ENCODE results near the gene SNX33. TPM values are rescaled to one million over a fixed set of nuclear protein-coding genes. Genes with fewer than 3 reads are reported as not detected.

The SNX33 gene, protein sequence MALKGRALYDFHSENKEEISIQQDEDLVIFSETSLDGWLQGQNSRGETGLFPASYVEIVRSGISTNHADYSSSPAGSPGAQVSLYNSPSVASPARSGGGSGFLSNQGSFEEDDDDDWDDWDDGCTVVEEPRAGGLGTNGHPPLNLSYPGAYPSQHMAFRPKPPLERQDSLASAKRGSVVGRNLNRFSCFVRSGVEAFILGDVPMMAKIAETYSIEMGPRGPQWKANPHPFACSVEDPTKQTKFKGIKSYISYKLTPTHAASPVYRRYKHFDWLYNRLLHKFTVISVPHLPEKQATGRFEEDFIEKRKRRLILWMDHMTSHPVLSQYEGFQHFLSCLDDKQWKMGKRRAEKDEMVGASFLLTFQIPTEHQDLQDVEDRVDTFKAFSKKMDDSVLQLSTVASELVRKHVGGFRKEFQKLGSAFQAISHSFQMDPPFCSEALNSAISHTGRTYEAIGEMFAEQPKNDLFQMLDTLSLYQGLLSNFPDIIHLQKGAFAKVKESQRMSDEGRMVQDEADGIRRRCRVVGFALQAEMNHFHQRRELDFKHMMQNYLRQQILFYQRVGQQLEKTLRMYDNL
- total RNA-seq (1 to 10 TPM in 4 of 5 experiments, under 1 TPM in 1; 0.94 to 3.4 (median 1.4) TPM), polyA plus RNA-seq (under 1 TPM; 0.13 to 0.22 TPM), total RNA-seq (3.9 reads per million, percentile 20 among the genes with 10 or more reads in this experiment)

DNA sequence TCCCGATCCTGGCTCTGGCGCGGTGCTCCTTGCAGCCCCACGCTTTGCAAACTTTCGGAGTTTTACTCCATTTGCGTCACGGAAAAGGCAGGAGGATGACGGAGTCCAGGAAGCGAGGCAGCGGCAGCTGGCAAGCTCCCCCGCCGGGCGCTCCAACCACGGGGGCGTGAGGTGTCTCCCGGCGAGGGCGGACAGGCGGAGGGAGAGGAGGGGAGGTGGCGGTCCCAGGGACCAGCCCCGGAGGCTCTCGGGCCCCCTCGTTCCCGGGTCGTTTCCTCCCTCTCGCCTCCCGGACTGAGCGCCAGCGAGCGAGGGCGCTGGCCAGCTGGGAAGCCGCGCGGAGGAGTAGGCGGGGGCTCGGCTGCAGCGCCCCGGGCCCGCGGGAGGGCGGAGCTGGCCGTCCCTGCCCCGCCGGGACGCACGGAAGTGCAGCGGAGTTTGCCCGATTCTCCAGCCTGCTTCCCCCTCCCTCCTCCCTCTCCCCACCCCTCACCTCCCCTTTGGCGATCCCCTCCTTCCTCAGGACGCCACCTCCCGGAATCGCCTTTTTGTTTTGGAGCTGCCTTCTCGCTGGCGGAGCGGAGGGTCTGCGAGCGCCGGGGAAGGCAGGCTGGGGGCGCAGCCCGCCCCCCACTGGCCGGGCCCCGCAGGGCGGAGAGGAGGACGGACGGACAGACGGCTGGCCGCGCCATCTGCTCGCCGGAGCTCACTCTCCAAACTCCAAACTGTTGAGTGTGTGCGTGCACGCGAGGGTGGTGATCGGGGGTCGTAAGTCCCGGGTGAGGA is at the start of gene SNX33:
Gene SNX33, plus strand, starts transcription at position 543 of the 786 bp plus-strand sequence. CDS start 1,191 bp downstream, outside the sequence.
- Histone ChIP-seq H3K4me3 (ENCODE audit: low read length) (peak within 1 kb of the TSS; percentile 82), H3K36me3 (ENCODE audit: control insufficient read depth in 2 of 3, insufficient read depth in 3 of 3, low read length in 3 of 3) (no peaks in the 10 kb centered on the region), H3K9me3 (ENCODE audit: control insufficient read depth in 2 of 3, low read length in 3 of 3) (no peaks in the 10 kb centered on the region), H3K27me3 (ENCODE audit: control insufficient read depth in 2 of 2, insufficient read depth in 2 of 2, low read length in 2 of 2) (no peaks in the 10 kb centered on the region), H3K4me1 (ENCODE audit: control insufficient read depth in 2 of 2, insufficient read depth in 2 of 2, low read length in 2 of 2) (peaks cover 6 to 18% of the 10 kb centered on the region in 2 donors), H3K27ac (ENCODE audit: low read depth, low read length) (peak within 1 kb of the TSS; percentile 68)
- ChIA-PET CTCF (interaction anchor here (0.5 to 1.6 kb wide), 6 partner anchors 37 to 1243 kb away, joined by 3 to 9 read pairs (median 3); partner anchors contain the start of gene MAN2C1), POLR2A (interaction anchor here (0.5 to 2.3 kb wide), 9 partner anchors 10 to 280 kb away, joined by 3 to 17 read pairs (median 4); partner anchors contain the start of genes MAN2C1, SIN3A and SNUPN)
- Mint-ChIP-seq H3K4me3 (peak within 1 kb of the TSS; percentile 80 to 91 (median 86)), H3K27me3 (peaks cover 0 to 9% (median 0%) of the 10 kb centered on the region in 5 donors), H3K36me3 (no peaks in the 10 kb centered on the region), H3K9me3 (no peaks in the 10 kb centered on the region), H3K4me1 (peaks cover 12 to 49% (median 38%) of the 10 kb centered on the region in 7 donors), H3K27ac (peak within 1 kb of the TSS; percentile 44 to 88 (median 79))
- intact Hi-C loops (cut with micrococcal nuclease) = loop anchor here (1.0 to 10.0 kb wide), 4 partner anchors 8 to 1033 kb away; partner anchors contain the start of genes CLK3 (in 1 of the 2), CSK (in 1 of the 2) and FBXO22 (in 1 of the 2)
- DNase-seq (peak; percentile 24 to 73 (median 43)), ATAC-seq (peak; percentile 71)

DNA sequence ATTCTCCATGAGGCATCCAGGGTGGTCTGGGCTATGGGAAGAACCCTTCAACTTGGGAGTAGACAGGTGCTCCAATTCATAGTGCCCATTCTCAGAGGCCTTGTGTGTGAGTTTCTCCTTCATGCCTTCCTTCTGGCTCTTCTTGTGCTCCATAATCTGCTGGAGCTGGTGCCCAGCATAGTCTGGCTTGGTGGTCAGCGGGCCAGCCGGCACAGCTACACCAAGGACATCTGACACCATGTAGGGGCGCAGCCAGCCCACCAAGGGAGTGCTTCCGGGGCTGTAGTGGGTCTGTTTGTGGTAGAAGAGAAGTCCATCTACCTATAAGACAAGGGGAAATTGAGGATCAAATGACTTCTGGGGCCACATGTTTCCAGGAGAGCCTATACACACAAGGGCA is 49.4 kb upstream of the SNX33 start:
- Histone ChIP-seq H3K27ac (ENCODE audit: low read depth, low read length) (no peak overlapping the region), H3K4me1 (ENCODE audit: control insufficient read depth in 2 of 2, insufficient read depth in 2 of 2, low read length in 2 of 2) (peaks cover 11 to 13% of the 10 kb centered on the region in 2 donors), H3K4me3 (ENCODE audit: low read length) (no peak overlapping the region), H3K36me3 (ENCODE audit: control insufficient read depth in 2 of 3, insufficient read depth in 3 of 3, low read length in 3 of 3) (peaks cover 0 to 72% (median 0%) of the 10 kb centered on the region in 3 experiments), H3K9me3 (ENCODE audit: control insufficient read depth in 2 of 3, low read length in 3 of 3) (no peaks in the 10 kb centered on the region), H3K27me3 (ENCODE audit: control insufficient read depth in 2 of 2, insufficient read depth in 2 of 2, low read length in 2 of 2) (no peaks in the 10 kb centered on the region)
- intact Hi-C loops (cut with micrococcal nuclease) = no loop called here
- ATAC-seq (no peak), DNase-seq (no peak)
- peak overlapping the region in 2 of 9 donors; percentile 62 to 92 for H3K27ac Mint-ChIP-seq
- ChIA-PET POLR2A (interaction anchor here (1.0 to 2.4 kb wide), 3 partner anchors 9 to 43 kb away, joined by 3 to 6 read pairs (median 3); no protein-coding TSS in a partner anchor), CTCF (interaction anchor here (1.0 to 3.9 kb wide), 3 partner anchors 9 to 49 kb away, joined by 3 to 26 read pairs (median 6); partner anchors contain the start of gene IMP3)
- peaks cover 6 to 57% (median 34%) of the 10 kb centered on the region in 5 donors for H3K36me3 Mint-ChIP-seq
- peaks cover 16 to 40% (median 25%) of the 10 kb centered on the region in 7 donors for H3K4me1 Mint-ChIP-seq
- peak overlapping the region in 1 of 10 donors; percentile 86 for H3K4me3 Mint-ChIP-seq
- no peaks in the 10 kb centered on the region for H3K9me3 Mint-ChIP-seq
- H3K27me3 Mint-ChIP-seq = no peaks in the 10 kb centered on the region

DNA sequence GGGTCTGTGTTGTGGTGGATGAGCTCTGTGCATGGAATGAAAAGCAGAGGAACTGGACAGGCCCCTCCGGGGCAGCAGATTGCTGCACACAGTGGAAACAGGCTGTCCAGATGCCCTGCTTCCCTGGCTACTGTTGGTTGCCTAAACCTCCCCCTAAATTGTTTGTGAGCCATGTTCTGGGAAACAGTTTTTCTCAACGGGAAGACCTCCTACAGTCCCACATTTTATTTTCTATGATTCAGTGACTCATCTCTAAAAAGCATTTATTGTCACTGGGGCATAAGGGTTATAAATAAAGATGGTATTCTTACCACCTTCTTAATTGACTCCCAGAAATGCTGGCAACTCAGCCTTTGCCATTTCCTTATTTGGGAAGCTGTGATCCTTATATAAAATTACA is 48.3 kb upstream of the SNX33 start:
- H3K9me3 Mint-ChIP-seq = no peaks in the 10 kb centered on the region
- H3K27me3 Mint-ChIP-seq = no peaks in the 10 kb centered on the region
- ChIA-PET CTCF (interaction anchor here (3.9 kb wide), 1 partner anchor 42 kb away, joined by 26 read pairs; the partner anchor contains the start of gene IMP3), POLR2A (interaction anchor here (1.2 to 2.4 kb wide), 2 partner anchors 8 to 27 kb away, joined by 4 to 6 read pairs; no protein-coding TSS in a partner anchor)
- no peak overlapping the region for H3K4me3 Mint-ChIP-seq
- H3K27ac Mint-ChIP-seq = peak overlapping the region in 1 of 9 donors; percentile 92
- Histone ChIP-seq H3K4me3 (ENCODE audit: low read length) (no peak overlapping the region), H3K27me3 (ENCODE audit: control insufficient read depth in 2 of 2, insufficient read depth in 2 of 2, low read length in 2 of 2) (no peaks in the 10 kb centered on the region), H3K4me1 (ENCODE audit: control insufficient read depth in 2 of 2, insufficient read depth in 2 of 2, low read length in 2 of 2) (peaks cover 11 to 13% of the 10 kb centered on the region in 2 donors), H3K27ac (ENCODE audit: low read depth, low read length) (no peak overlapping the region), H3K9me3 (ENCODE audit: control insufficient read depth in 2 of 3, low read length in 3 of 3) (no peaks in the 10 kb centered on the region), H3K36me3 (ENCODE audit: control insufficient read depth in 2 of 3, insufficient read depth in 3 of 3, low read length in 3 of 3) (peaks cover 0 to 69% (median 0%) of the 10 kb centered on the region in 3 experiments)
- H3K36me3 Mint-ChIP-seq = peaks cover 6 to 55% (median 39%) of the 10 kb centered on the region in 5 donors
- no peak for DNase-seq
- H3K4me1 Mint-ChIP-seq = peaks cover 16 to 40% (median 25%) of the 10 kb centered on the region in 7 donors
- no peak for ATAC-seq
- intact Hi-C loops (cut with micrococcal nuclease) = no loop called here

DNA sequence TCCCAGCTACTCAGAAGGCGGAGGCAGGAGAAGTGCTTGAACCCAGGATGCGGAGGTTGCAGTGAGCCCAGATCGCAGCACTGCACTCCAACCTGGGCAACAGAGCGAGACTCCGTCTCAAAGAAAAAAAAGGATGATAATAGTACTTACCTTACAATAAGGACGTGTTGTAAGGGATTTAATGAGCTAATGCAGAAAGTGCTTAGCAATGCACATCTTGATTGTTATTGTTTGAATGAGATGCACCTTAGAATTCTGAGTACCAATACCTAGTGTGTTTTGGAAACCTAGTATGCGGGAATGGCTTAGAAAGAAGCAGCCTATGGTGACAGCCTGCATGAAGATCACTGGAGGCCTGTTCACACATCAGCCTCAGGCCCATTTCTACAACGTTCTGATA is 41.7 kb upstream of the SNX33 start:
- ChIA-PET CTCF (interaction anchor here (1.1 to 1.3 kb wide), 2 partner anchors 10 to 20 kb away, joined by 3 read pairs; partner anchors contain the start of gene SNUPN), POLR2A (interaction anchor here (0.9 to 5.5 kb wide), 9 partner anchors 8 to 237 kb away, joined by 3 to 46 read pairs (median 9); partner anchors contain the start of genes IMP3, MAN2C1, PTPN9 and SIN3A)
- Histone ChIP-seq H3K27ac (ENCODE audit: low read depth, low read length) (peak overlapping the region; percentile 59), H3K27me3 (ENCODE audit: control insufficient read depth in 2 of 2, insufficient read depth in 2 of 2, low read length in 2 of 2) (no peaks in the 10 kb centered on the region), H3K4me3 (ENCODE audit: low read length) (peak overlapping the region; percentile 17), H3K36me3 (ENCODE audit: control insufficient read depth in 2 of 3, insufficient read depth in 3 of 3, low read length in 3 of 3) (peaks cover 5 to 36% (median 6%) of the 10 kb centered on the region in 3 experiments), H3K9me3 (ENCODE audit: control insufficient read depth in 2 of 3, low read length in 3 of 3) (no peaks in the 10 kb centered on the region), H3K4me1 (ENCODE audit: control insufficient read depth in 2 of 2, insufficient read depth in 2 of 2, low read length in 2 of 2) (peaks cover 41 to 42% of the 10 kb centered on the region in 2 donors)
- intact Hi-C loops (cut with micrococcal nuclease) = loop anchor here in 1 of 2 donors (2.0 kb wide), 2 partner anchors 15 to 35 kb away; partner anchors contain the start of gene IMP3
- no peaks in the 10 kb centered on the region for H3K9me3 Mint-ChIP-seq
- ATAC-seq (no peak), DNase-seq (no peak)
- H3K36me3 Mint-ChIP-seq = peaks cover 5 to 50% (median 37%) of the 10 kb centered on the region in 5 donors
- H3K27ac Mint-ChIP-seq = peak overlapping the region; percentile 48 to 92 (median 84)
- peaks cover 38 to 56% (median 45%) of the 10 kb centered on the region in 7 donors for H3K4me1 Mint-ChIP-seq
- H3K27me3 Mint-ChIP-seq = no peaks in the 10 kb centered on the region
- H3K4me3 Mint-ChIP-seq = peak overlapping the region; percentile 49 to 82 (median 73)

DNA sequence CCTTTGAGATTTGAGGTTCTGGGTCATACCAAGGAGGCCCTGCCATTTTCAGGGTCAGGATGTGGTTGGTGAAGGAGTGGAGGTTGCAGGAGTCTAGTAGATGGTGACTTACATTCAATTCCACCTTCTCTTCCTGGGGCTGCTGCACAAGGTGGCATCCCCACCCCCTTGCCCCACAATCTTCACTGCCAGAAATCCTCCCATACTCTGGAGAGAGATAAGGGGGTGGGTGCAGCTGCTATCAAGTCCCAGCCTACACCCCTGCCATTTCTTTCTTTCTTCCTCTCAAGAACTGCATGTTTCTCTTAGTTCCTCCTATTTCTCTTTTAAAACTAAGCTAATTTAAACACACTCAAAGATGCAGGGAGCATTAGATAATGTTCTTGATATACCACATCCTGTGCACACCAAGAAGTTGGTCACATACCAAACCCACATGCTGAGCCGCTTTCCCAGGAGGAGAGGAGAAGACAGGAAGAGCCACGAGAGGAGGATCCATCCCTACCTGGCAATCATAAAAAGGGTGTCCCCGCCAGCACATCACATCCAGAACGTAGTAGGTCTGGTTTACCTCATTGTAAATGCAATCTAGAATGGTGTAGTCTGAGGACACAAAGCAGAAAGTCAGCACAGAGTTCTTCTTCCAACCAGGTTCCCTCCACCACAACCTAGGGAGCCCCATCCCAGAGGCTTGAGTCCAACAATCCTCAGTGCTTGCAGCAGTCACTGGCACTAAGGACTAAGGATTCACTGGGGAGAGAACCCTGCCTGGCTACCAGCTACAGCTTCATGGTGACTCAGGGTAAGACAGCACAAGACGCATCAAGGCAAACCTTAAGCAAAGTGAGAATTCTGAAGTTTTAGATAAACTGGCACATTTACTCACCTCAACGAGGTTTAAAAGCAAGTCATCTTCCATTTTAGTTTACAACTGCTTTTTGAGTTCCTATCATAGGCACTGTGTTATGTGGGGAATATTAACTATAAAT is 40.7 kb upstream of the SNX33 start:
- peak; percentile 76 for ATAC-seq
- ChIA-PET POLR2A (interaction anchor here (0.9 to 5.5 kb wide), 11 partner anchors 9 to 238 kb away, joined by 3 to 46 read pairs (median 9); partner anchors contain the start of genes IMP3, MAN2C1, PTPN9 and SIN3A), CTCF (interaction anchor here (0.6 to 1.7 kb wide), 5 partner anchors 9 to 98 kb away, joined by 3 to 6 read pairs (median 3); partner anchors contain the start of gene SNUPN)
- Histone ChIP-seq H3K9me3 (ENCODE audit: control insufficient read depth in 2 of 3, low read length in 3 of 3) (no peaks in the 10 kb centered on the region), H3K4me1 (ENCODE audit: control insufficient read depth in 2 of 2, insufficient read depth in 2 of 2, low read length in 2 of 2) (peaks cover 41 to 42% of the 10 kb centered on the region in 2 donors), H3K27me3 (ENCODE audit: control insufficient read depth in 2 of 2, insufficient read depth in 2 of 2, low read length in 2 of 2) (no peaks in the 10 kb centered on the region), H3K36me3 (ENCODE audit: control insufficient read depth in 2 of 3, insufficient read depth in 3 of 3, low read length in 3 of 3) (peaks cover 5 to 37% (median 6%) of the 10 kb centered on the region in 3 experiments), H3K27ac (ENCODE audit: low read depth, low read length) (peak overlapping the region; percentile 59), H3K4me3 (ENCODE audit: low read length) (peak overlapping the region; percentile 17)
- H3K36me3 Mint-ChIP-seq = peaks cover 6 to 48% (median 35%) of the 10 kb centered on the region in 5 donors
- no peaks in the 10 kb centered on the region for H3K9me3 Mint-ChIP-seq
- intact Hi-C loops (cut with micrococcal nuclease) = loop anchor here (1.0 to 2.0 kb wide), 5 partner anchors 14 to 34 kb away; partner anchors contain the start of genes IMP3 (in 2 of the 2), PTPN9 (in 1 of the 2) and SNUPN (in 1 of the 2)
- peak overlapping the region; percentile 65 to 82 (median 73) for H3K4me3 Mint-ChIP-seq
- H3K27ac Mint-ChIP-seq = peak overlapping the region; percentile 48 to 92 (median 84)
- peaks cover 40 to 52% (median 43%) of the 10 kb centered on the region in 7 donors for H3K4me1 Mint-ChIP-seq
- no peaks in the 10 kb centered on the region for H3K27me3 Mint-ChIP-seq
- DNase-seq = peak in 7 of 9 donors; percentile 18 to 55 (median 50)
